ENCODE data around the gene ZNF451.

- TF ChIP-seq CTCF (IDR thresholded peaks at IDR 0.05; ENCODE audit: poor library complexity, severe bottlenecking), result no peak
- no peak for TF ChIP-seq TAF1 (IDR thresholded peaks at IDR 0.05; ENCODE audit: low read depth)
- no peak for TF ChIP-seq EZH2 (IDR thresholded peaks at IDR 0.05; ENCODE audit: borderline replicate concordance, insufficient read depth, low read length, poor library complexity, severe bottlenecking)
- no peak for TF ChIP-seq REST (IDR thresholded peaks at IDR 0.05; ENCODE audit: borderline replicate concordance)
- TF ChIP-seq POLR2AphosphoS5 (IDR thresholded peaks at IDR 0.05), result no peak
- no peak for TF ChIP-seq EP300 (conservative IDR thresholded peaks at IDR 0.05; ENCODE audit: poor library complexity, severe bottlenecking)
Observed at GRCh38 chr6:57173056-57173885, 83.3 kb downstream of the ZNF451 start.

Data from neural cell (in vitro differentiated cells).